ENCODE data around the gene JMJD6.

JMJD6 gene

GRCh38 chr17:76685366-76685765 lies 41.0 kb downstream of the JMJD6 start:
- TF ChIP-seq CREB1 (IDR thresholded peaks at IDR 0.05; ENCODE audit: low read depth) (no peak), CEBPB (IDR thresholded peaks at IDR 0.05) (no peak), NFIC (IDR thresholded peaks at IDR 0.05) (no peak), FOXM1 (IDR thresholded peaks at IDR 0.05; ENCODE audit: borderline replicate concordance, low read depth) (no peak), ZBTB7A (IDR thresholded peaks at IDR 0.05; ENCODE audit: low read depth) (no peak), EGR1 (IDR thresholded peaks at IDR 0.05) (no peak), YY1 (IDR thresholded peaks at IDR 0.05; ENCODE audit: low read depth) (no peak)
- TF ChIP-seq, protein P1, sequence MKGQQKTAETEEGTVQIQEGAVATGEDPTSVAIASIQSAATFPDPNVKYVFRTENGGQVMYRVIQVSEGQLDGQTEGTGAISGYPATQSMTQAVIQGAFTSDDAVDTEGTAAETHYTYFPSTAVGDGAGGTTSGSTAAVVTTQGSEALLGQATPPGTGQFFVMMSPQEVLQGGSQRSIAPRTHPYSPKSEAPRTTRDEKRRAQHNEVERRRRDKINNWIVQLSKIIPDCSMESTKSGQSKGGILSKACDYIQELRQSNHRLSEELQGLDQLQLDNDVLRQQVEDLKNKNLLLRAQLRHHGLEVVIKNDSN (IDR thresholded peaks at IDR 0.05) = no peak

- TF ChIP-seq EGR1 (IDR thresholded peaks at IDR 0.05) = no peak
- no peak for TF ChIP-seq TAF1 (IDR thresholded peaks at IDR 0.05; ENCODE audit: low read depth)
- TF ChIP-seq TCF12 (IDR thresholded peaks at IDR 0.05; ENCODE audit: low read depth) = no peak
- TF ChIP-seq REST (IDR thresholded peaks at IDR 0.05; ENCODE audit: low read depth) = no peak
- TF ChIP-seq, protein P2, sequence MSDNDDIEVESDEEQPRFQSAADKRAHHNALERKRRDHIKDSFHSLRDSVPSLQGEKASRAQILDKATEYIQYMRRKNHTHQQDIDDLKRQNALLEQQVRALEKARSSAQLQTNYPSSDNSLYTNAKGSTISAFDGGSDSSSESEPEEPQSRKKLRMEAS (IDR thresholded peaks at IDR 0.05) = no peak
- TF ChIP-seq, protein P1 (IDR thresholded peaks at IDR 0.05) = no peak
- TF ChIP-seq CREB1 (IDR thresholded peaks at IDR 0.05; ENCODE audit: low read depth) = no peak
- no peak for TF ChIP-seq TEAD4 (IDR thresholded peaks at IDR 0.05)
- TF ChIP-seq RAD21 (IDR thresholded peaks at IDR 0.05; ENCODE audit: low read depth) = no peak
- TF ChIP-seq NFIC (IDR thresholded peaks at IDR 0.05) = no peak
- TF ChIP-seq CEBPB (IDR thresholded peaks at IDR 0.05) = no peak
- TF ChIP-seq YY1 (IDR thresholded peaks at IDR 0.05; ENCODE audit: low read depth) = no peak
- TF ChIP-seq ZBTB7A (IDR thresholded peaks at IDR 0.05; ENCODE audit: low read depth) = no peak
- no peak for TF ChIP-seq EP300 (IDR thresholded peaks at IDR 0.05; ENCODE audit: borderline replicate concordance)
- TF ChIP-seq FOXM1 (IDR thresholded peaks at IDR 0.05; ENCODE audit: borderline replicate concordance, low read depth) = no peak
Observed at GRCh38 chr17:76684756-76685155, 41.6 kb downstream of the JMJD6 start.

- TF ChIP-seq REST (IDR thresholded peaks at IDR 0.05; ENCODE audit: low read depth) (no peak), EP300 (IDR thresholded peaks at IDR 0.05; ENCODE audit: borderline replicate concordance) (no peak), TCF12 (IDR thresholded peaks at IDR 0.05; ENCODE audit: low read depth) (no peak), TEAD4 (IDR thresholded peaks at IDR 0.05) (no peak), FOXM1 (IDR thresholded peaks at IDR 0.05; ENCODE audit: borderline replicate concordance, low read depth) (no peak), CREB1 (IDR thresholded peaks at IDR 0.05; ENCODE audit: low read depth) (no peak), CEBPB (IDR thresholded peaks at IDR 0.05) (no peak), YY1 (IDR thresholded peaks at IDR 0.05; ENCODE audit: low read depth) (no peak), RAD21 (IDR thresholded peaks at IDR 0.05; ENCODE audit: low read depth) (no peak)
- TF ChIP-seq, protein P1 (IDR thresholded peaks at IDR 0.05) = no peak
- TF ChIP-seq, protein P2 (IDR thresholded peaks at IDR 0.05) = no peak
Observed at GRCh38 chr17:76683921-76684745, 42.3 kb downstream of the JMJD6 start.

DNA sequence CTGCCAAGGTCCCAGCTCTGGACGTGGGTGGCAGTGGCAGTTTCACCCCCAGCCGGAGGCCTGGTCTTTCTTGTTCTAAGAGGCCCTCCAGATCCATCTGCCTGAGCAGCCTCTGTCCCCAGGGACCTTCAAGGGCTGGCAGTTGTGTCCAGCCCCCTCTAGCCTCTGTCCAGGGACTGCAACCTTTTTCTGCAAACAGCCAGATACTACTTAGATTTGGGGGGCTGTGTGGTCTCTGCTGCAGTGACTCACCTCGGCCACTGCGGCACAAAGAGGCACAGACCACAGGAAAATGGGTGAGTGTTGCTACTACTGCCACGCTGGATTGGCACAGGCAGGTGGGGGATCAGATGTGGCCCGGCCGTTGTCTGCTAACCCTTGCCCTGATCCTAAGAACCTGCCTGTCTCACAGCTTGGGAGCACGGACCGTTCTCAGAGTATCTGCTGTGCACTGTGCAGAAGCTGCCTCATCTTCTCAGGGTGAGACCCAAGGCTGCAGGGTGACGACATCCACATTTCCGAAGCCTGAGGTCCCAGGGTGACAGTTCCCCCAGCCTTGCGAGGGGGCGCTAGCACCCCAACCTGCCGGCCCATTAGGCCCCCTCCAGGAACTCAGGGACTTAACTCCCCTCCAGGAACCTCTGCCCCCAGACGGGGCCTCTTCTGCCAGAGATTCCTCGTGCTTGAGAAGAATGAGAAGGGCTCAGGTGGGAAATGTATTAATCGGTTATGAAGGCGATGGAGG lies 43.2 kb downstream of the JMJD6 start:
- no peak for TF ChIP-seq ZBTB7A (IDR thresholded peaks at IDR 0.05; ENCODE audit: low read depth)
- TF ChIP-seq REST (IDR thresholded peaks at IDR 0.05; ENCODE audit: low read depth) = no peak
- no peak for TF ChIP-seq CEBPB (IDR thresholded peaks at IDR 0.05)
- no peak for TF ChIP-seq TAF1 (IDR thresholded peaks at IDR 0.05; ENCODE audit: low read depth)
- no peak for TF ChIP-seq TEAD4 (IDR thresholded peaks at IDR 0.05)
- TF ChIP-seq CREB1 (IDR thresholded peaks at IDR 0.05; ENCODE audit: low read depth) = no peak
- TF ChIP-seq, protein P2 (IDR thresholded peaks at IDR 0.05) = no peak
- TF ChIP-seq EGR1 (IDR thresholded peaks at IDR 0.05) = no peak
- TF ChIP-seq EP300 (IDR thresholded peaks at IDR 0.05; ENCODE audit: borderline replicate concordance) = no peak
- no peak for TF ChIP-seq NFIC (IDR thresholded peaks at IDR 0.05)
- TF ChIP-seq, protein P1 (IDR thresholded peaks at IDR 0.05) = no peak
- no peak for TF ChIP-seq FOXM1 (IDR thresholded peaks at IDR 0.05; ENCODE audit: borderline replicate concordance, low read depth)
- no peak for TF ChIP-seq YY1 (IDR thresholded peaks at IDR 0.05; ENCODE audit: low read depth)
- no peak for TF ChIP-seq TCF12 (IDR thresholded peaks at IDR 0.05; ENCODE audit: low read depth)
- TF ChIP-seq RAD21 (IDR thresholded peaks at IDR 0.05; ENCODE audit: low read depth) = no peak

Measured in Ishikawa (cell line).